ENCODE measurements around the gene CPAMD8.
"Not testable (repeated sequence)": the region's sequence is repeated elsewhere in the genome, so short reads cannot be mapped to it uniquely, and the experiment has no call there.

CPAMD8 gene

GRCh38 chr19:16998635-16999194 is 27.9 kb downstream of the CPAMD8 start:
- no peak for DNase-seq (ENCODE audit: low read depth)

DNA sequence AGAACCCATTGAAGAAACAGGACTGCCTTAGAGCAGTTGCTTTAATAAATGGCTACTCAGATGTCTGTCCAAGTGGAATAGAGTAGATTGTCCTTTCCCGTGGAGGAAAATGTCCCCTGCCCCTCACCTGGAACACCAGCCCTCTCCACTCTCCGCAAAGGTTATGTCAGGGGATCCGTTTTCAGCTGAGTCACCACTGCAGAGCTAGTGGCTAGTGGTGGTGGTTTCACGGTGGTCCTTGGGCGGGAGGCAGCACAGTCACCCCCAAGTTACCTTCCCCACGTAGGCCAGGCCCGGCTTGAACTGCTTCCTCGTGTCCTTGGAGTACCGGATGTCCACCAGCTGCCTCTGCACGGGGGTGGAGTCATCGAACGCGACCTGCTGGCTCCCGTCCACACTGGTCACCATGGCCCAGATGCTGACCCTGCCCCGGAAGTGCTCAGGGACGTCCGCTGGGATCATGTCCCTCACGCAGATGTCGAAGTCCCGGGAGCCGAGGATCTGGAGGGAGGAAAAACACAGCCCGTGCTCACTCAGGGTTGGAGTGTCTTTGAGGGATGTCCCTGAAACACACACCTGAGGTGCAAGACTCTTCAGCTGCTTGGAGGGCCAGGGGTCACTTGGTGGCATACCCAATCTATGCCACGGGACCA is 29.6 kb downstream of the CPAMD8 start:
- not testable (repeated sequence) for DNase-seq (ENCODE audit: low read depth)

- DNase-seq (ENCODE audit: low read depth): no peak
Observed at GRCh38 chr19:16988661-16989060, 37.9 kb downstream of the CPAMD8 start.

- DNase-seq (ENCODE audit: low read depth): no peak
Observed at GRCh38 chr19:16985403-16985802, 41.2 kb downstream of the CPAMD8 start.

DNA sequence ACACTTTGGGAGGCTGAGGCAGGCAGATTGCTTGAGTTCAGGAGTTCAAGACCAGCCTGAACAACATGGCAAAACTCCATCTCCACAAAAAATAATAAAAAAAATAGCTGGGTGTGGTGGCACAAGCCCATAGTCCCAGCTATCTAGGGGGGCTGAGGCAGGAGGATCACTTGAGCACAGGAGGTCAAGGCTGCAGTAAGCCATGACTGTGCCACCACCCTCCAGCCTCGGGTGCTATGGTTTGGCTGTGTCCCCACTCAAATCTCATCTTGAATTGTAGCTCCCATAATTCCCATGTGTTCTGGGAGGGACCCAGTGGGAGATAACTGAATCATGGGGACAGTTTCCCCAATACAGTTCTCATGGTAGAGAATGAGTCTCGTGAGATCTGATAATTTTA is 44.0 kb downstream of the CPAMD8 start:
- DNase-seq (ENCODE audit: low read depth): not testable (repeated sequence)

DNA sequence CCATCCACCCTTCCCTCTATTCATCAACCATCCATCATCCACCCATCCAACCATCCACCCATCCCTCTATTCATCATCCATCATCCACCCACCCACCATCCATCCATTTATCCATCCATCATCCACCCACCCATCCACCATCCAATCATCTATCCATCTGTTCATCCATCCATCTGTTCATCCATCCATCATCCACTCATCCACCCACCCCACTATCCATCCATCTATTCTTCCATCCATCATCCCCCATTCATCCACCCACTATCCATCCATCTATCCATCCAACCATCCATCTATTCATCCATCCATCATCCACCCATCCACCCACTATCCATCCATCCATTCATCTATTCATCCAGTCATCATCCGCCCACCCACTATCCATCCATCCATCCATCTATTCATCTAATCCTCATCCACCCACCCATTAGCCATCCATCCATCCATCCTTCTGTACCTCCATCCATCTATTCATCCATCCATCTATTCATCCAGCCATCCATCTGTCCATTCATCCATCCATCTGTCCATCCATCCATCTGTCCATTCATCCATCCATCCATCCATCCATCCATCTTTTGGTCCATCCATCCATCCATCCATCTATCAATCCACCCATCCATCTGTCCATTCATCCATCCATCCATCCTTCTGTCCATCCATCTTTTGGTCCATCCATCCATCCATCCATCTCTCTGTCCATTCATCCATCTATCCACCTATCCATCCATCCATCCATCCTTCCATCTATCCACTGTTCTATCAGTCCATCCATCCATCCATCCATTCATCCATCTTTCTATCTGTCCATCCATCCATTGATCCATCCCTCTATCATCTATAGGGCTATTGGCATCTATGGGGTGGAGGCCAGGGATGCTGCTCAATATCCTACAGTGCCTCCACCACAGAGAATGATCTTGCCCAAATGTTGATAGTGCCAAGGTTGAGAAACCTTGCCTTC is 47.5 kb downstream of the CPAMD8 start:
- DNase-seq (ENCODE audit: low read depth): no peak

DNA sequence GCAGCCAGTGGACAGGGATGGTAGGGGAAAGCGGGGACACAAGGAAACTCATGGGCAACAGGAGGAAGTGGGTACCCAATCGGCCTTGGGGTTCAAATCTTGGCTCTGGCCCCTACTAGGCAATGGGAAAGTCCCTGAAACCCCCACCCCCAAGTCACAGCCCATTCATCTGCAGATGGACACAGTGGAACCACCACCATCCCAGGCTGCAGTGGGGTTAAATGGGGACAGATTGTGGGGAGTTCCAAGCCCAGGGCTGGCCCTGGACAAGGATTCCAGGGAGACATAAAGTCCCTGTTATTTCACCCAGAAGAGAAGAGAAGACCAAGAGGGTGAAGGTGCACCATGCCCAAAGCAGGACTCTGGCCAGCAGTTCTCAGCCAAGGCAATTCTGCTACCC is 48.5 kb downstream of the CPAMD8 start:
- DNase-seq (ENCODE audit: low read depth): no peak

DNA sequence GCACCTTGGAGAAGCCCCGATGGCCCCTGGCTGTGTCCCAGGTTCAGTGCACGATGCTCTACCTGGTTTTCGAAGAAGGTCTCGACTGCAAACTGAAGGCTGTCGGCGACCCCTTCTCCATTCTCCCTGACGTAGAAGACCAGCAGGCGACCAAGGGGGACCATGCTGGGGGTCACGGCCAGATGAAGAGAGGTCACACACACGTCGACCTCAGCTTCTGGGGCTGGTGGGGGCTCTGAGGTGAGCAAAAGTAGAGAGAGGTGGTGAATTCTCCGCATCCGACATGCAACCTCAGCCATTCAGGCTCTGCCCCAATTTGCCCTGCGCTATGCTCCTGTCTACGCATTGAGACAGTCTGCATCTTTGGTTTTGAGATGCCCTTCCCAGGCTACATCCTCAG is 49.3 kb downstream of the CPAMD8 start:
- no peak for DNase-seq (ENCODE audit: low read depth)

DNA sequence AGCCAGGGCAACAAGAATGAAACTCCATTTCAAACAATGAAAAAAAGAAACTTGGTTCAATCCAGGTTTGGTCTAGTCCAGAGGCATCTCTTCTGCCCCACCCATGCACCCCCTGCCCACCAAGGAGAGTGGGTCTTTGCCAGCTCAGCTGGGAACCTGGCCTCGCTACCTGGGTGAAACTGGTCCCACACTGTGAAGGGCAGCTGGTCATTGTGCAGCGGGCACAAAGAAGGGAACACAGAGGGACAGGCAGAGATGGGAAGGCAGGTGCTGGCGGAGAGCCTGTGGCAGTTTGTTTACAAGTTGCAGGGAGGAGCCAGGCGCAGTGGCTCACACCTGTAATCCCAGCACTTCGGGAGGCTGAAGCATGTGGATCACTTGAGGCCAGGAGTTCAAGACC is 50.2 kb downstream of the CPAMD8 start:
- DNase-seq (ENCODE audit: low read depth): no peak

GRCh38 chr19:16970821-16971220 is 55.8 kb downstream of the CPAMD8 start:
- DNase-seq (ENCODE audit: low read depth): no peak

DNA sequence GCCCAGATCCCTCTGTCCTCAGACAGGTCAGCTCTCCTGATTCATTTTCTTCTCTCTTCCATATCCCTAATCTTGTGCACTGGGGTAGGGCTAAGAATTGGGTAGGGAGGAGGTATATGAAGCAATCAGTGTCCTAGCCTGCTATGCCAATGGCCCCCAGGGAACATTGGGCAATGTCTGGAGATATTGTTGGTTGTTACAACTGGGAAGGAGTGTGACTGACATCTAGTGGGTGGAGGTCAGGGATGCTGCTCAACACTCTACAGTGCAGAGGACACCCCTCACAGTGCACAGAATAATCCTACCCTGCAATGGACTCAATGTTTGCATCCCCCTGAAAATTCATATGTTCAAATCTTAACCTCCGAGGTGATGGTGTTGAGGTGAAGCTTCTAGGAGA is 57.5 kb downstream of the CPAMD8 start:
- no peak for DNase-seq (ENCODE audit: low read depth)

- DNase-seq (ENCODE audit: low read depth): not testable (repeated sequence)
Observed at GRCh38 chr19:16960996-16961822, 65.4 kb downstream of the CPAMD8 start.

- not testable (repeated sequence) for DNase-seq (ENCODE audit: low read depth)
Observed at GRCh38 chr19:16958277-16958676, 68.3 kb downstream of the CPAMD8 start.

DNA sequence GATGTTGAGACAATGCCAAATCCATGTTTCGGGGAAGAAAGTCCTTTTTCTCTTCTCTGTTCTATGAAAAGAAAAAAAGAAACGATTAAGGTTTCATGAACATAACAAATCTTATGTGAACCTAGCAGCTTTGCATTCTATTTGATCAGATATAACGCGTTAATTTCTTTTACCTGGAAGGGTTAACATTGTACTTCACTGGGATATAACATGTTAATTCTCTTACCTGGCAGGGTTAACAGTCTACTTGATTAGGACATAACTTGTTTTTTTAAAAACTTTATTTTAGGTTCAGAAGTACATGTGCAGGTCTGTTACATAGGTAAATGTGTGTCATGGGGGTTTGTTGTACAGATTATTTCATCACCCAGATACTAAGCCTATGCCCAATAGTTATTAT is 68.8 kb downstream of the CPAMD8 start:
- no peak for DNase-seq (ENCODE audit: low read depth)

- no peak for DNase-seq (ENCODE audit: low read depth)
Observed at GRCh38 chr19:16957151-16957701, 69.4 kb downstream of the CPAMD8 start.

DNA sequence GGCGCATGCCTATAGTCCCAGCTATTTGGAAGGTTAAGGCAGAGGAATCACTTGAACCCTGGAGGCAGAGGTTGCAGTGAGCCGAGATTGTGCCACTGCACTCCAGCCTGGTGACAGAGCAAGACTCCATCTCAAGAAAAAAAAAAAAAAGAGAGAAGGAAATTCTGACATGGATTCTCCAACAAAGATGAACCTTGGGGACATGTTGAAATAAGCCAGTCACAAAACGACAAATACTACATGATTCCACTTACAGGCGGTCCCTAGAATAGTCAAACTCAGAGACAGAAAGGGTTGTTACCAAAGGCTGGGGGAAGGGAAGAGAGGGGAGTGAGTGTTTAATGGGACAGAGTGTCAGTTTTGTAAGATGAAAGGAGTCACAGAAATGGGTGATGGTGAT is 71.4 kb downstream of the CPAMD8 start:
- DNase-seq (ENCODE audit: low read depth): no peak

DNA sequence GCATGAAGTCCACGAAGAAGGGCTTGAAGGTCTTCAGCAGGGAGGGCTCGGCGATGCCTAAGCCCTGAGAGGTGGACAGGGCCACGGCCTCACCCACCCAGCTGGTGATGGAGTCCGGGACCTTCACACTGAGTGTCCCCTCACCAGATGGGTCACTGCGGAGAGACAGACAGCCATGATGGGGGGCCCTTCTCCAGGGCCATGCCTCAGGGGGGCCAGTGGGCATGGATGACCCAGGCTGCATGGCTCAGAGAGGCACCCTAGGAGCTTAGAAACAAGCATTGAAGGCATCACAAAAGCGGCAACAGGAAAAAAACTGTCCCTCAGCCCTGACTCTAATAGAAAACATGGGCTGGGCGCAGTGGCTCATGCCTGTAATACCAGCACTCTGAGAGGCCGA is 74.6 kb downstream of the CPAMD8 start:
- DNase-seq (ENCODE audit: low read depth): no peak

DNA sequence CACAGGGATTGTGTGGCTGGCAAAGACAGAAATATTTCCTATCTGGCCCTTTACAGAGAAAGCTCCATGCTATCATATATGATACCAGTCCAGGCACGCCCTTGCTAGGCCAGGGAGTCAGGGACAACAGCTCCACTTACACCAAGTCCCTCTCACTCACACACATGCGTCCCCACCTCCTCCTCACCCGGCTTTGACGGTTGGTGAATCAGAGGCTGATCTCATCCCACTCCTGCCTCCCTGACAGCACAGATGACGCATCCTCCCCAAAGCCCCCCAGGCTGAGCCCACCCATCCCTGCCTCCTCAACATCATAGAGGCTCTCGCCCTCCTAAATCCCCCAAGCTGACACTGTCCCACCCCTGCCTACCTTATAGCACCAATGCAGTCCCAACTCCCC is 75.1 kb downstream of the CPAMD8 start:
- DNase-seq (ENCODE audit: low read depth): no peak

DNA sequence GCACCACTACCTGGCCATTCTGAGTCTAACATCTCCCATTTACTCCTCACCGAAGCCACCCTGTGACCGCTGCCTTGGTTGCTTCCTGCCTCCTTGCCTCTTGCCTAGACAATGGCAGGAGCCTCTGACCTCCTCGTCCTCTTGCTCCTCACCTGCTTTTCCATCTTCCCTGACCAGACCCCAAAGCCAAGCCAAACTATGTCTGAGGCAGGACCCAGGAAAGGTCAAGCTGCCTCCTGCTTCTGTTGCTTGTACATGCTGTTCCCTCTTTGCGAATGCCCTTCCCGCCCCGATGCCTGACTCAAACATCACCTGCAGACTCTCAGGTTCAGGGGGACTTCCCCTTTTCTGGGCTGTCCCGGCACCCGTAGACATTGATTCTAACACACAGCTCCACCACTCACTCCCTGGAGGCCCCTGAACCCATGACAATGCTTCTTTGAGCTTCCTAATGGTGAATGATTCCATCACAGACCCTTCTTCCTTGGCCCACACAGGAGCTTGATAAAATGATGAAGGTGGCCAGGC is 77.0 kb downstream of the CPAMD8 start:
- no peak for DNase-seq (ENCODE audit: low read depth)

GRCh38 chr19:16946951-16947940 is 79.4 kb downstream of the CPAMD8 start:
- DNase-seq (ENCODE audit: low read depth): no peak
